ENCODE data around the gene THAP12. TPM values are rescaled to one million over a fixed set of nuclear protein-coding genes. Genes with fewer than 3 reads are reported as not detected.
"Not testable (repeated sequence)": the region's sequence is repeated elsewhere in the genome, so short reads cannot be mapped to it uniquely, and the experiment has no call there.

Gene THAP12
- polyA plus RNA-seq (ENCODE audit: insufficient read depth in 1 of 5, insufficient read length in 5 of 5, low replicate concordance in 1 of 5), result 100 to 1,000 TPM in 2 of 5 donors, 10 to 100 TPM in 3; 82.6 to 136 (median 96.1) TPM
- long read RNA-seq, donor 1, transcript THAP12-201 (5 exons, 3,300 nt), result major isoform, 24 of 45 reads
- long read RNA-seq, donor 1, partial matches to known transcripts, result 16 of 45 reads
- long read RNA-seq, donor 1, other reads (novel, unspliced or antisense), result 0 of 45 reads
- long read RNA-seq, donor 2, transcript THAP12-201 (5 exons, 3,300 nt), result major isoform, 11 of 14 reads
- long read RNA-seq, donor 2, partial matches to known transcripts, result 0 of 14 reads
- long read RNA-seq, donor 2, other reads (novel, unspliced or antisense), result 0 of 14 reads
- long read RNA-seq, donor 3, transcript THAP12-201 (5 exons, 3,300 nt), result major isoform, 11 of 17 reads
- long read RNA-seq, donor 3, transcript THAP12-203 (6 exons, 882 nt), result minor isoform, 6 of 17 reads
- long read RNA-seq, donor 3, partial matches to known transcripts, result 0 of 17 reads
- long read RNA-seq, donor 3, other reads (novel, unspliced or antisense), result 0 of 17 reads
- long read RNA-seq, donor 4, transcript THAP12-201 (5 exons, 3,300 nt), result major isoform, 6 of 13 reads
- long read RNA-seq, donor 4, partial matches to known transcripts, result 7 of 13 reads
- long read RNA-seq, donor 4, other reads (novel, unspliced or antisense), result 0 of 13 reads
- long read RNA-seq, donor 5, transcript THAP12-202 (3 exons, 621 nt), result minor isoform, 5 of 60 reads
- long read RNA-seq, donor 5, transcript THAP12-201 (5 exons, 3,300 nt), result major isoform, 33 of 60 reads
- long read RNA-seq, donor 5, transcript THAP12-203 (6 exons, 882 nt), result minor isoform, 13 of 60 reads
- long read RNA-seq, donor 5, partial matches to known transcripts, result 9 of 60 reads
- long read RNA-seq, donor 5, other reads (novel, unspliced or antisense), result 0 of 60 reads
- long read RNA-seq, donor 6, full-length matches to known transcripts, result 28 of 28 reads
- long read RNA-seq, donor 6, partial matches to known transcripts, result 0 of 28 reads
- long read RNA-seq, donor 6, other reads (novel, unspliced or antisense), result 0 of 28 reads
- long read RNA-seq, donor 7, transcript THAP12-201 (5 exons, 3,300 nt), result major isoform, 14 of 19 reads
- long read RNA-seq, donor 7, transcript THAP12-203 (6 exons, 882 nt), result minor isoform, 5 of 19 reads
- long read RNA-seq, donor 7, partial matches to known transcripts, result 0 of 19 reads
- long read RNA-seq, donor 7, other reads (novel, unspliced or antisense), result 0 of 19 reads
- long read RNA-seq, donor 8, transcript THAP12-201 (5 exons, 3,300 nt), result major isoform, 7 of 9 reads
- long read RNA-seq, donor 8, partial matches to known transcripts, result 0 of 9 reads
- long read RNA-seq, donor 8, other reads (novel, unspliced or antisense), result 0 of 9 reads

- DNase-seq, result peak; percentile 99
Measured at GRCh38 chr11:76380977-76381719, at the start of gene THAP12, which contains the start of gene GVQW3. THAP12 (minus strand) TSS chr11:76381132; CDS start chr11:76380836, 296 bp downstream. GVQW3 (plus strand) TSS chr11:76381323; CDS start chr11:76381829, 506 bp downstream.

- no peak for DNase-seq
Measured at GRCh38 chr11:76426660-76427059, 45.7 kb upstream of the THAP12 start.

- DNase-seq, result no peak
Measured at GRCh38 chr11:76424891-76425290, 44.0 kb upstream of the THAP12 start.

GRCh38 chr11:76424379-76424778 is 43.4 kb upstream of the THAP12 start:
- DNase-seq, result no peak

- DNase-seq, result no peak
Measured at GRCh38 chr11:76419896-76420295, 39.0 kb upstream of the THAP12 start.

GRCh38 chr11:76415073-76415472 is 34.1 kb upstream of the THAP12 start:
- no peak for DNase-seq

GRCh38 chr11:76410851-76411357 is 30.0 kb upstream of the THAP12 start:
- DNase-seq, result peak in 1 of 2 donors; percentile 19

- DNase-seq, result no peak
Measured at GRCh38 chr11:76408171-76408965, 27.4 kb upstream of the THAP12 start.

- DNase-seq, result peak; percentile 65 to 74
Measured at GRCh38 chr11:76406359-76406758, 25.4 kb upstream of the THAP12 start.

- not testable (repeated sequence) for DNase-seq
Measured at GRCh38 chr11:76401484-76401883, 20.6 kb upstream of the THAP12 start.

GRCh38 chr11:76400967-76401366 is 20.0 kb upstream of the THAP12 start:
- no peak for DNase-seq

GRCh38 chr11:76397383-76397782 is 16.5 kb upstream of the THAP12 start:
- DNase-seq, result no peak

GRCh38 chr11:76395296-76395695 is 14.4 kb upstream of the THAP12 start:
- DNase-seq, result no peak

- DNase-seq, result no peak
Measured at GRCh38 chr11:76394411-76394810, 13.5 kb upstream of the THAP12 start.

GRCh38 chr11:76392870-76393269 is 11.9 kb upstream of the THAP12 start:
- DNase-seq, result no peak

GRCh38 chr11:76391811-76392475 is 11.0 kb upstream of the THAP12 start:
- DNase-seq, result no peak

- no peak for DNase-seq
Measured at GRCh38 chr11:76391021-76391420, 10.1 kb upstream of the THAP12 start.

GRCh38 chr11:76388408-76388807 is 7.5 kb upstream of the THAP12 start:
- DNase-seq, result no peak

- DNase-seq, result no peak
Measured at GRCh38 chr11:76385903-76386302, 5.0 kb upstream of the THAP12 start.

All from right lung (tissue), 10 donors.